HEK293 (cell line): ENCODE measurements around the gene AKT1.

Source experiments
- KLF1 ChIP-seq: fragments of 450-650 bp; formaldehyde crosslinking; IDR thresholded peaks from 2 replicates; pipeline ENCODE4 v1.5.1; 2016; ENCODE audit warnings: missing biosample characterization, missing genetic modification characterization
- KLF10 ChIP-seq: fragments of 450-650 bp; IDR thresholded peaks from 2 replicates; pipeline ENCODE4 v1.5.1; 2018; ENCODE audit warnings: missing biosample characterization, mild to moderate bottlenecking, missing genetic modification characterization
- KLF8 ChIP-seq: fragments of 450-650 bp; formaldehyde crosslinking; IDR thresholded peaks from 2 replicates; pipeline ENCODE4 v1.5.1; 2016; ENCODE audit warnings: missing biosample characterization, missing genetic modification characterization
- MZF1 ChIP-seq: fragments of 450-650 bp; formaldehyde crosslinking; IDR thresholded peaks from 2 replicates; pipeline ENCODE4 v1.5.1; 2017; ENCODE audit warnings: missing biosample characterization, missing genetic modification characterization, borderline replicate concordance
- ZBTB17 ChIP-seq: fragments of 450-650 bp; formaldehyde crosslinking; IDR thresholded peaks from 2 replicates; pipeline ENCODE4 v1.5.1; 2016; ENCODE audit warnings: missing biosample characterization, missing genetic modification characterization
- ZBTB20 ChIP-seq: fragments of 450-650 bp; formaldehyde crosslinking; IDR thresholded peaks from 2 replicates; pipeline ENCODE4 v1.5.1; 2016; ENCODE audit warnings: missing biosample characterization, missing genetic modification characterization
- ZBTB21 ChIP-seq: fragments of 450-650 bp; formaldehyde crosslinking; IDR thresholded peaks from 2 replicates; pipeline ENCODE4 v1.5.1; 2017; ENCODE audit warnings: missing biosample characterization, missing genetic modification characterization
- ZBTB48 ChIP-seq: fragments of 450-650 bp; formaldehyde crosslinking; IDR thresholded peaks from 2 replicates; pipeline ENCODE4 v1.5.1; 2016; ENCODE audit warnings: missing biosample characterization, missing genetic modification characterization
- ZFHX2 ChIP-seq: fragments of 450-650 bp; formaldehyde crosslinking; conservative IDR thresholded peaks from 2 replicates; pipeline ENCODE4 v1.5.1; 2016; ENCODE audit warnings: missing biosample characterization, missing genetic modification characterization
- ZNF335 ChIP-seq: fragments of 450-650 bp; formaldehyde crosslinking; conservative IDR thresholded peaks from 2 replicates; pipeline ENCODE4 v1.5.1; 2016; ENCODE audit warnings: missing biosample characterization, missing genetic modification characterization
- ZNF629 ChIP-seq: fragments of 450-650 bp; formaldehyde crosslinking; IDR thresholded peaks from 2 replicates; pipeline ENCODE4 v1.5.1; 2017; ENCODE audit warnings: missing biosample characterization, missing genetic modification characterization
- ZSCAN30 ChIP-seq: fragments of 450-650 bp; IDR thresholded peaks from 2 replicates; pipeline ENCODE4 v1.5.1; 2018; ENCODE audit warnings: missing biosample characterization, mild to moderate bottlenecking, missing genetic modification characterization, moderate library complexity
- ZXDB ChIP-seq: fragments of 450-650 bp; formaldehyde crosslinking; IDR thresholded peaks from 2 replicates; pipeline ENCODE4 v1.5.1; 2016; ENCODE audit warnings: missing biosample characterization, missing genetic modification characterization
- TF ChIP-seq, protein P1 (sequence below): fragments of 450-650 bp; formaldehyde crosslinking; IDR thresholded peaks from 2 replicates; pipeline ENCODE4 v1.5.1; 2016; ENCODE audit warnings: missing biosample characterization, missing genetic modification characterization
- TF ChIP-seq, protein P2 (sequence below): fragments of 450-650 bp; formaldehyde crosslinking; IDR thresholded peaks from 2 replicates; pipeline ENCODE4 v1.5.1; 2016; ENCODE audit warnings: missing biosample characterization, missing genetic modification characterization
- TF ChIP-seq, protein P3 (sequence below): fragments of 450-650 bp; formaldehyde crosslinking; optimal IDR thresholded peaks from 2 replicates; pipeline ENCODE3; 2016; ENCODE audit warnings: missing biosample characterization, mild to moderate bottlenecking, missing genetic modification characterization
- TF ChIP-seq, protein P4 (sequence below): fragments of 450-650 bp; formaldehyde crosslinking; IDR thresholded peaks from 2 replicates; pipeline ENCODE4 v1.5.1; 2016; ENCODE audit warnings: missing biosample characterization, missing genetic modification characterization
- TF ChIP-seq, protein P5 (sequence below): fragments of 450-650 bp; formaldehyde crosslinking; IDR thresholded peaks from 2 replicates; pipeline ENCODE4 v1.5.1; 2016; ENCODE audit warnings: missing biosample characterization, missing genetic modification characterization, borderline replicate concordance
- TF ChIP-seq, protein P6 (sequence below): fragments of 450-650 bp; formaldehyde crosslinking; IDR thresholded peaks from 2 replicates; pipeline ENCODE4 v1.5.1; 2017; ENCODE audit warnings: missing biosample characterization, missing genetic modification characterization

Gene AKT1

DNA sequence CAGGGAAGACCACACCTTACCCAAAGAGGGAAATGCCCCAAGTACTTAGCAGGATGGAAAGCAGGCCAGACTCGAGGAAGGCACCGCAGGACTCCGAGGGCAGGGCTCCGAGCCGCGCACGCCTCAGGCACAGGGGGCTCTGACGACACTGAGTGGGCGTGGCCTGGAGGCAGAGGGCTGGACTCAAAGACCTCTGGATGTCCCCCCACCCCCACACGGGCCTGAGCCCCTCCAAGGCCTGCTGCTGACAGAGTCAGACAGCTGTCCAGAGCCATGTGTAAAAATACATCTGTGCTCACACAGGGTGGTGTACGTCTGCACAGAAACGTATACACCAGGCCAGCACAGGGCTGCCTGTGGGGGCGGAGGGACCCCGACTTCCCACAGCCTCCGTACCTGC is 1.4 kb downstream of the AKT1 start (continued):
- no peak for TF ChIP-seq ZXDB (tag by site-specific recombination)
- TF ChIP-seq KLF10 (tag by site-specific recombination) = 0 out of 2 replicates have a peak, but pooled peaks have one; percentile 26
- TF ChIP-seq ZSCAN30 (tag by site-specific recombination) = 0 out of 2 replicates have a peak, but pooled peaks have one; percentile 31
- peak; percentile 30; the same call in 1 of the 2 replicates for TF ChIP-seq ZBTB48 (tag by site-specific recombination)
- TF ChIP-seq, protein P1, sequence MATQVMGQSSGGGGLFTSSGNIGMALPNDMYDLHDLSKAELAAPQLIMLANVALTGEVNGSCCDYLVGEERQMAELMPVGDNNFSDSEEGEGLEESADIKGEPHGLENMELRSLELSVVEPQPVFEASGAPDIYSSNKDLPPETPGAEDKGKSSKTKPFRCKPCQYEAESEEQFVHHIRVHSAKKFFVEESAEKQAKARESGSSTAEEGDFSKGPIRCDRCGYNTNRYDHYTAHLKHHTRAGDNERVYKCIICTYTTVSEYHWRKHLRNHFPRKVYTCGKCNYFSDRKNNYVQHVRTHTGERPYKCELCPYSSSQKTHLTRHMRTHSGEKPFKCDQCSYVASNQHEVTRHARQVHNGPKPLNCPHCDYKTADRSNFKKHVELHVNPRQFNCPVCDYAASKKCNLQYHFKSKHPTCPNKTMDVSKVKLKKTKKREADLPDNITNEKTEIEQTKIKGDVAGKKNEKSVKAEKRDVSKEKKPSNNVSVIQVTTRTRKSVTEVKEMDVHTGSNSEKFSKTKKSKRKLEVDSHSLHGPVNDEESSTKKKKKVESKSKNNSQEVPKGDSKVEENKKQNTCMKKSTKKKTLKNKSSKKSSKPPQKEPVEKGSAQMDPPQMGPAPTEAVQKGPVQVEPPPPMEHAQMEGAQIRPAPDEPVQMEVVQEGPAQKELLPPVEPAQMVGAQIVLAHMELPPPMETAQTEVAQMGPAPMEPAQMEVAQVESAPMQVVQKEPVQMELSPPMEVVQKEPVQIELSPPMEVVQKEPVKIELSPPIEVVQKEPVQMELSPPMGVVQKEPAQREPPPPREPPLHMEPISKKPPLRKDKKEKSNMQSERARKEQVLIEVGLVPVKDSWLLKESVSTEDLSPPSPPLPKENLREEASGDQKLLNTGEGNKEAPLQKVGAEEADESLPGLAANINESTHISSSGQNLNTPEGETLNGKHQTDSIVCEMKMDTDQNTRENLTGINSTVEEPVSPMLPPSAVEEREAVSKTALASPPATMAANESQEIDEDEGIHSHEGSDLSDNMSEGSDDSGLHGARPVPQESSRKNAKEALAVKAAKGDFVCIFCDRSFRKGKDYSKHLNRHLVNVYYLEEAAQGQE (tag by site-specific recombination) = peak; percentile 73
- TF ChIP-seq, protein P2, sequence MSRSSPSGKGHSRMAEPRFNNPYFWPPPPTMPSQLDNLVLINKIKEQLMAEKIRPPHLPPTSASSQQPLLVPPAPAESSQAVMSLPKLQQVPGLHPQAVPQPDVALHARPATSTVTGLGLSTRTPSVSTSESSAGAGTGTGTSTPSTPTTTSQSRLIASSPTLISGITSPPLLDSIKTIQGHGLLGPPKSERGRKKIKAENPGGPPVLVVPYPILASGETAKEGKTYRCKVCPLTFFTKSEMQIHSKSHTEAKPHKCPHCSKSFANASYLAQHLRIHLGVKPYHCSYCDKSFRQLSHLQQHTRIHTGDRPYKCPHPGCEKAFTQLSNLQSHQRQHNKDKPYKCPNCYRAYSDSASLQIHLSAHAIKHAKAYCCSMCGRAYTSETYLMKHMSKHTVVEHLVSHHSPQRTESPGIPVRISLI (tag by site-specific recombination) = no peak
- TF ChIP-seq ZNF629 (tag by site-specific recombination) = peak; percentile 67
- TF ChIP-seq ZBTB21 (tag by site-specific recombination) = no peak
- peak; percentile 37; the same call in 1 of the 2 replicates for TF ChIP-seq ZBTB17
- TF ChIP-seq, protein P3, sequence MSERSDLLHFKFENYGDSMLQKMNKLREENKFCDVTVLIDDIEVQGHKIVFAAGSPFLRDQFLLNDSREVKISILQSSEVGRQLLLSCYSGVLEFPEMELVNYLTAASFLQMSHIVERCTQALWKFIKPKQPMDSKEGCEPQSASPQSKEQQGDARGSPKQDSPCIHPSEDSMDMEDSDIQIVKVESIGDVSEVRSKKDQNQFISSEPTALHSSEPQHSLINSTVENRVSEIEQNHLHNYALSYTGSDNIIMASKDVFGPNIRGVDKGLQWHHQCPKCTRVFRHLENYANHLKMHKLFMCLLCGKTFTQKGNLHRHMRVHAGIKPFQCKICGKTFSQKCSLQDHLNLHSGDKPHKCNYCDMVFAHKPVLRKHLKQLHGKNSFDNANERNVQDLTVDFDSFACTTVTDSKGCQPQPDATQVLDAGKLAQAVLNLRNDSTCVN (tag by site-specific recombination) = peak; percentile 25
- peak; percentile 81 for TF ChIP-seq ZFHX2
- TF ChIP-seq, protein P4, sequence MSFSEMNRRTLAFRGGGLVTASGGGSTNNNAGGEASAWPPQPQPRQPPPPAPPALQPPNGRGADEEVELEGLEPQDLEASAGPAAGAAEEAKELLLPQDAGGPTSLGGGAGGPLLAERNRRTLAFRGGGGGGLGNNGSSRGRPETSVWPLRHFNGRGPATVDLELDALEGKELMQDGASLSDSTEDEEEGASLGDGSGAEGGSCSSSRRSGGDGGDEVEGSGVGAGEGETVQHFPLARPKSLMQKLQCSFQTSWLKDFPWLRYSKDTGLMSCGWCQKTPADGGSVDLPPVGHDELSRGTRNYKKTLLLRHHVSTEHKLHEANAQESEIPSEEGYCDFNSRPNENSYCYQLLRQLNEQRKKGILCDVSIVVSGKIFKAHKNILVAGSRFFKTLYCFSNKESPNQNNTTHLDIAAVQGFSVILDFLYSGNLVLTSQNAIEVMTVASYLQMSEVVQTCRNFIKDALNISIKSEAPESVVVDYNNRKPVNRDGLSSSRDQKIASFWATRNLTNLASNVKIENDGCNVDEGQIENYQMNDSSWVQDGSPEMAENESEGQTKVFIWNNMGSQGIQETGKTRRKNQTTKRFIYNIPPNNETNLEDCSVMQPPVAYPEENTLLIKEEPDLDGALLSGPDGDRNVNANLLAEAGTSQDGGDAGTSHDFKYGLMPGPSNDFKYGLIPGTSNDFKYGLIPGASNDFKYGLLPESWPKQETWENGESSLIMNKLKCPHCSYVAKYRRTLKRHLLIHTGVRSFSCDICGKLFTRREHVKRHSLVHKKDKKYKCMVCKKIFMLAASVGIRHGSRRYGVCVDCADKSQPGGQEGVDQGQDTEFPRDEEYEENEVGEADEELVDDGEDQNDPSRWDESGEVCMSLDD (tag by site-specific recombination) = 0 out of 2 replicates have a peak, but pooled peaks have one; percentile 53
- peak; percentile 54 for TF ChIP-seq ZNF335 (tag by site-specific recombination)
- TF ChIP-seq MZF1 = no peak
- TF ChIP-seq, protein P5, sequence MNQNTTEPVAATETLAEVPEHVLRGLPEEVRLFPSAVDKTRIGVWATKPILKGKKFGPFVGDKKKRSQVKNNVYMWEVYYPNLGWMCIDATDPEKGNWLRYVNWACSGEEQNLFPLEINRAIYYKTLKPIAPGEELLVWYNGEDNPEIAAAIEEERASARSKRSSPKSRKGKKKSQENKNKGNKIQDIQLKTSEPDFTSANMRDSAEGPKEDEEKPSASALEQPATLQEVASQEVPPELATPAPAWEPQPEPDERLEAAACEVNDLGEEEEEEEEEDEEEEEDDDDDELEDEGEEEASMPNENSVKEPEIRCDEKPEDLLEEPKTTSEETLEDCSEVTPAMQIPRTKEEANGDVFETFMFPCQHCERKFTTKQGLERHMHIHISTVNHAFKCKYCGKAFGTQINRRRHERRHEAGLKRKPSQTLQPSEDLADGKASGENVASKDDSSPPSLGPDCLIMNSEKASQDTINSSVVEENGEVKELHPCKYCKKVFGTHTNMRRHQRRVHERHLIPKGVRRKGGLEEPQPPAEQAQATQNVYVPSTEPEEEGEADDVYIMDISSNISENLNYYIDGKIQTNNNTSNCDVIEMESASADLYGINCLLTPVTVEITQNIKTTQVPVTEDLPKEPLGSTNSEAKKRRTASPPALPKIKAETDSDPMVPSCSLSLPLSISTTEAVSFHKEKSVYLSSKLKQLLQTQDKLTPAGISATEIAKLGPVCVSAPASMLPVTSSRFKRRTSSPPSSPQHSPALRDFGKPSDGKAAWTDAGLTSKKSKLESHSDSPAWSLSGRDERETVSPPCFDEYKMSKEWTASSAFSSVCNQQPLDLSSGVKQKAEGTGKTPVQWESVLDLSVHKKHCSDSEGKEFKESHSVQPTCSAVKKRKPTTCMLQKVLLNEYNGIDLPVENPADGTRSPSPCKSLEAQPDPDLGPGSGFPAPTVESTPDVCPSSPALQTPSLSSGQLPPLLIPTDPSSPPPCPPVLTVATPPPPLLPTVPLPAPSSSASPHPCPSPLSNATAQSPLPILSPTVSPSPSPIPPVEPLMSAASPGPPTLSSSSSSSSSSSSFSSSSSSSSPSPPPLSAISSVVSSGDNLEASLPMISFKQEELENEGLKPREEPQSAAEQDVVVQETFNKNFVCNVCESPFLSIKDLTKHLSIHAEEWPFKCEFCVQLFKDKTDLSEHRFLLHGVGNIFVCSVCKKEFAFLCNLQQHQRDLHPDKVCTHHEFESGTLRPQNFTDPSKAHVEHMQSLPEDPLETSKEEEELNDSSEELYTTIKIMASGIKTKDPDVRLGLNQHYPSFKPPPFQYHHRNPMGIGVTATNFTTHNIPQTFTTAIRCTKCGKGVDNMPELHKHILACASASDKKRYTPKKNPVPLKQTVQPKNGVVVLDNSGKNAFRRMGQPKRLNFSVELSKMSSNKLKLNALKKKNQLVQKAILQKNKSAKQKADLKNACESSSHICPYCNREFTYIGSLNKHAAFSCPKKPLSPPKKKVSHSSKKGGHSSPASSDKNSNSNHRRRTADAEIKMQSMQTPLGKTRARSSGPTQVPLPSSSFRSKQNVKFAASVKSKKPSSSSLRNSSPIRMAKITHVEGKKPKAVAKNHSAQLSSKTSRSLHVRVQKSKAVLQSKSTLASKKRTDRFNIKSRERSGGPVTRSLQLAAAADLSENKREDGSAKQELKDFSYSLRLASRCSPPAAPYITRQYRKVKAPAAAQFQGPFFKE (tag by site-specific recombination) = no peak
- no peak for TF ChIP-seq ZBTB20 (tag by site-specific recombination)
- TF ChIP-seq KLF1 = peak; percentile 48; the same call in 1 of the 2 replicates
- TF ChIP-seq KLF8 (tag by site-specific recombination) = peak; percentile 22; the same call in 1 of the 2 replicates
- TF ChIP-seq, protein P6, sequence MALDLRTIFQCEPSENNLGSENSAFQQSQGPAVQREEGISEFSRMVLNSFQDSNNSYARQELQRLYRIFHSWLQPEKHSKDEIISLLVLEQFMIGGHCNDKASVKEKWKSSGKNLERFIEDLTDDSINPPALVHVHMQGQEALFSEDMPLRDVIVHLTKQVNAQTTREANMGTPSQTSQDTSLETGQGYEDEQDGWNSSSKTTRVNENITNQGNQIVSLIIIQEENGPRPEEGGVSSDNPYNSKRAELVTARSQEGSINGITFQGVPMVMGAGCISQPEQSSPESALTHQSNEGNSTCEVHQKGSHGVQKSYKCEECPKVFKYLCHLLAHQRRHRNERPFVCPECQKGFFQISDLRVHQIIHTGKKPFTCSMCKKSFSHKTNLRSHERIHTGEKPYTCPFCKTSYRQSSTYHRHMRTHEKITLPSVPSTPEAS (tag by site-specific recombination) = no peak
- TF ChIP-seq, all 188 proteins: peak for 22
